GM18519 (cell line): ENCODE measurements around the gene ZSWIM6.

Source experiments
- ATAC-seq: cut with Tn5 transposase; IDR thresholded peaks from one replicate; pipeline ENCODE4 v1.9.1; 2021; ENCODE audit warnings: mild to moderate bottlenecking, moderate library complexity; ENCODE audit not compliant: unreplicated experiment, low FRiP score

ZSWIM6 gene

GRCh38 chr5:61582205-61582820 lies 250.3 kb downstream of the ZSWIM6 start:
- no peak for ATAC-seq

GRCh38 chr5:61582887-61583286 lies 250.8 kb downstream of the ZSWIM6 start:
- ATAC-seq: no peak

DNA sequence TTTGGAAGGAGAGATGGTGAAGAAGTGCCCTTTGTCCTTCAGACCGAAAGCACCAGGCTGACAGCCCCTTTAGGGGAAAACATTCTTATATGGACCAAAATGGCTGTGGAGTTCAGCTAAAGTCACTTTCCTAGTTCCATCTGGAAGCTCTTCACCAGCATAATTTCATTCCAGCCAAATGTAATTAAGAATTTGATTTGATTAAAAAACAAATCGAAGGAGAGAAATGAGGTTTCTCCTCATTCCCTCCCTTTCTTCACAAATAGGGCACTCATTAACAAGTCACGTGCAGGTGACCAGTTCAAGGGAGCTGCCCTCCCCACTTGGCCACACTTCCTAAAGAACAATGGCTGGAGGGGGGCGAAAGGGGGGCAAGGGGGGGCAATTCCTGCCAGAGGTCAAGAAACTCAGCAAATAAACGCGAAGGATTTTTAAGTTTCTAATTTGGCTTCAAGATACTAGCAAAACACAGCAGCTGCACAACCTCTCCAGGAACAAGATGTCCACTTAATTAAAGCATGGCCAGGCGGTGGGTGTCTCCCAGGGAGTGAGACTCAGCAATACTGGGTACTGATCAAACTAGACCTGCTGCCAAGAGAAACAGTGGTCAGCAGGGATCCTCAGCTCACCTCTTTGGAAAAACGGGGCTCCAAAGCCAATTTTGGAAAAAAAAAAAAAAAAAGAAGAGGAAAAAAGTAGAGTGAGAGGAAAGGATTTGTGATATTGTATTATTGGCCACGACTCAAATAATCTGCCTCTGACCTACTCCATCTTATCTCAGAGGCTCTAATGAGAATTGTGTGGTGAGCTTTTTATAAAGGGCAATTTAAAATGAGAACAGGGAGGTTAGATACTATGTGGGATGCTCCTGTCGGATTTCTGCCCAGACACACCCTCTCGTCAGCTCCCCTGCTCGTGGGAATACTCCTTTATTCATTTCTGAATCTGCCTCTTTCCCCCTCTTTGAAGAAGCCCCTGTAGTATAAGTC lies 254.3 kb downstream of the ZSWIM6 start:
- ATAC-seq: no peak

GRCh38 chr5:61587125-61587524 lies 255.1 kb downstream of the ZSWIM6 start:
- ATAC-seq: no peak

DNA sequence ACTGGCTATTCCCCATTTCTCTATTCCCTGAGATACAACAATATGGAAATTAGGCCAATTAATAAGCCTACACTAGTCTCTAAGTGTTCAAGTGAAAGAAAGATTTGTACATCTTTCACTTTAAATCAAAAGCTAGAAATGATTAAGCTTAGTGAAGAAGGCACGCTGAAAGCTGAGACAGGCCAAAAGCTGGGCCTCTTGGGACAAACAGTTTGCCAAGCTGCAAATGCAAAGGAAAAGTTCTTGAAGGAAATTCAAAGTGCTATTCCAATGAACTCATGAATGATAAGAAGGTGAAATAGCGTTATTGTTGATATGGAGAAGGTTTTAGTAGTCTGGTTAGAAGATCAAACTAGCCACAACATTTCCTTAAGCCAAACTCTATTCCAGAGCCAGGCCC lies 256.2 kb downstream of the ZSWIM6 start:
- no peak for ATAC-seq

DNA sequence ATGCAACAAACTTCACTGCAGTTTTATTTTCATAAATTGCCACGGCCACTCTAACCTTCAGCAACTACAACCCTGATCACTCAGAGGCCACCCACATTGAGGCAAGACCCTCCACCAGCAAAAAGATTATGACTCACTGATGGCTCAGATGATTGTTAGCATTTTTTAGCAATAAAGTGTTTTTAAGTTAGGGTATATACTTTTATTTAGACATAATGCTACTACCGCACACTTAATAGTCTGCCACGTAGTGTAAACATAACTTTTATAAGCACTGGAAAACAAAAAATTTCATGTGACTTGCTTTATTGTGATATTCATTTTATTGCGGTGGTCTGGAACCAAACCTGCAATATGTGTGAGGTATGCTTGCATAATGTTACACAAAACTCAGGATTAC lies 257.9 kb downstream of the ZSWIM6 start:
- ATAC-seq: no peak

GRCh38 chr5:61590473-61590872 lies 258.4 kb downstream of the ZSWIM6 start:
- no peak for ATAC-seq

DNA sequence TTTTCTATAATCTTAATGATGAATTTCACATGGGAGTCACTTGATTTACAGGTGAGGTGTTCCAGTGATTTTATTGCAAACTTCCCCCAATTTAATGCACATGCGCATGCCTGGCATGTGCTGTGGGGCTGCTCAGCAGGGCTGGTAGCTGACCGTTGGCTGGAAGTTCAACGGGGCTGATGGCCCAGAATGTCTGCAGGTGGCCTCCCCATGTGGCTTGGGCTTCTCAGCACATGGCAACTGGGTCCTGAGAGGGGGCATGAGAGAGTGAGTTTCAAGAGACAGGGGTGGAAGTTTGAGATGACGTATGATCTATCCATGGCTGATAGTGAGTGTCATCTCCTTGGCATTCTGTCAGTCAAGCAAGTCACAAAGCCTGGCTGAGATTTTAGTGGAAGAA lies 259.8 kb downstream of the ZSWIM6 start:
- no peak for ATAC-seq

GRCh38 chr5:61595426-61595825 lies 263.4 kb downstream of the ZSWIM6 start:
- no peak for ATAC-seq
